ENCODE data around the gene PEX5.
"Not testable (repeated sequence)": the region's sequence is repeated elsewhere in the genome, so short reads cannot be mapped to it uniquely, and the experiment has no call there.

The PEX5 gene

DNA sequence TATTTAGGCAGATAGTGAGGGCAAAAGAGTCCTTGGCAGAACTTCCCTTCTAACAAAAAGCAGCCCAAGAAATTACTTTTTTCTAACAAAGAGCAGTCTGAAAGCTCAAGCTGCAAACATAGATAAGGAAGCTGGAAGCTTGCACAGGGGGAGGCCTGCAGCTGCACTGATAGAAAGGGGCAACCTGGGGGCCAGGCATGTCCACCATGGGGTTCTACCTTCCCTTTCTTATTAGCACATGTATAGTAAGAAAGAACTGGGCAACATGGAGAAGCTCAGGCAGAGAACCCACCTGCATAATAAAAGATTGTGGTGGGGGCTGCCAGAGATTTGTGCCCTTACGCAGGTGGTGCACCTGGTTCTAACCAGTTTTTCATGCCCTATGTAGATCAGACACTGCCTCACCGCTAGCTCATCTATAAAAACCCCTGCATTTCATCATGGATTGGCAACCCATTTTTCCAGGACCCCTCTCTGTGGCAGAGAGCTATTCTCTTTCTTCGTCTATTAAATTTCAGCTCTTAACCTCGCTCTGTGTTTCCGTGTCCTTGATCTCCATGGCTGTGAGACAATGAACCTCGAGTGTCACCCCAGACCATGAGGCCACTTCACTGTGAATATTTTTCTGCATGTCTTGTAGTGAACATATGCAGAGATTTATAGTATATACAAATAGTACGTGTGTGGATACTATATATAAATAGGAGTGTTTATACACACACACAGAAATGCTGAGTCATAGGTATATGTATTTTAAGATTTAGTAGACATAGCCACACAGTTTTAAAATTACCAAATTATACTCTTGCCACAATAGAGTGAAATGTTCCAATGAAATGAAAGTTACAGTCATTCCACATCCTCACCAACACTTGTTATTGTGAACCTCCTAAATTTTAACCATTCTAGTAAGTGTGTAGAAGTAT, 53.0 kb downstream of the PEX5 start:
- no peaks in the 10 kb centered on the region for H3K9me3 ChIP-seq (ENCODE audit: control insufficient read depth, low read length)
- no peaks in the 10 kb centered on the region for H3K36me3 ChIP-seq (ENCODE audit: control insufficient read depth, insufficient read depth, low read length)
- H3K9ac ChIP-seq (ENCODE audit: low read length): no peak overlapping the region
- no peaks in the 10 kb centered on the region for H3K4me1 ChIP-seq (ENCODE audit: control insufficient read depth, insufficient read depth, low read length)
- H3K4me3 ChIP-seq (ENCODE audit: low read length): no peak overlapping the region
- no peaks in the 10 kb centered on the region for H3K27me3 ChIP-seq (ENCODE audit: control insufficient read depth, insufficient read depth, low read length)

DNA sequence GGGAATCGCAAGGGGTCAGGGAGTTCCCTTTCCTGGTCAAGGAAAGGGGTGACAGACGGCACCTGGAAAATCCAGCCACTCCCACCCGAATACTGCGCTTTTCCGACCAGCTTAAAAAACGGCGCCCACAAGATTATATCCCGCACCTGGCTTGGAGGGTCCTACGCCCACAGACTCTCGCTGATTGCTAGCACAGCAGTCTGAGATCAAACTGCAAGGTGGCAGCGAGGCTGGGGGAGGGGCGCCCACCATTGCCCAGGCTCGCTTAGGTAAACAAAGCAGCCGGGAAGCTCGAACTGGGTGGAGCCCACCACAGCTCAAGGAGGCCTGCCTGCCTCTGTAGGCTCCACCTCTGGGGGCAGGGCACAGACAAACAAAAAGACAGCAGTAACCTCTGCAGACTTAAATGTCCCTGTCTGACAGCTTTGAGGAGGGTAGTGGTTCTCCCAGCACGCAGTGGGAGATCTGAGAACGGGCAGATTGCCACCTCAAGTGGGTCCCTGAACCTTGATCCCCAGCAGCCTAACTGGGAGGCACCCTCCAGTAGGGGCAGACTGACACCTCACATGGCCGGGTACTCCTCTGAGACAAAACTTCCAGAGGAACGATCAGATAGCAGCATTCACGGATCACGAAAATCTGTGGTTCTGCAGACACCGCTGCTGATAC, 62.0 kb downstream of the PEX5 start:
- not testable (repeated sequence) for H3K27me3 ChIP-seq (ENCODE audit: control insufficient read depth, insufficient read depth, low read length); H3K9me3 ChIP-seq (ENCODE audit: control insufficient read depth, low read length); H3K4me1 ChIP-seq (ENCODE audit: control insufficient read depth, insufficient read depth, low read length); H3K36me3 ChIP-seq (ENCODE audit: control insufficient read depth, insufficient read depth, low read length); H3K9ac ChIP-seq (ENCODE audit: low read length); H3K4me3 ChIP-seq (ENCODE audit: low read length)

DNA sequence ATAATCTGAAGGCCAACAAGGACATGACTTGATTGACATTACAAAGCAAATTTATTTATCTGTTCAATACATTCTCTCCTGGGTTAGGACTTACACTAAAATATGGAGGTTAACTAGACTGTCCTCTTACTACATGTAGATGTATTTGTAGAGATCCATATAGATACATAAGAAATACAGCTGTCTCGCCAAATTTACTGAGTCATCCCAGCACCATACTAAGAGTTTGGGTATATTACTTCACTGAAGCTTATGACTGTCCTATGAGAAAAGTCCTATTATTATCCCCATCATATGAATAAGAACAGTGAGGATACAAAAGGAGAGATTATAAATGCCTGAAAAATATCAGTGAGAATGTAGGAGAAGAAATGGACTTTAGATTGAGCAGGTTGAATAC, 69.6 kb downstream of the PEX5 start:
- H3K9me3 ChIP-seq (ENCODE audit: control insufficient read depth, low read length): no peaks in the 10 kb centered on the region
- no peak overlapping the region for H3K9ac ChIP-seq (ENCODE audit: low read length)
- H3K27me3 ChIP-seq (ENCODE audit: control insufficient read depth, insufficient read depth, low read length): no peaks in the 10 kb centered on the region
- H3K36me3 ChIP-seq (ENCODE audit: control insufficient read depth, insufficient read depth, low read length): no peaks in the 10 kb centered on the region
- no peak overlapping the region for H3K4me3 ChIP-seq (ENCODE audit: low read length)
- H3K4me1 ChIP-seq (ENCODE audit: control insufficient read depth, insufficient read depth, low read length): no peaks in the 10 kb centered on the region
